GM18861 (cell line): ENCODE measurements around the gene IRF2.
A peak's percentile ranks its signal among the peaks of the same experiment; 100 is the strongest.

Experiments used
- ATAC-seq: cut with Tn5 transposase; IDR thresholded peaks from one replicate; pipeline ENCODE4 v1.9.1; 2021; ENCODE audit not compliant: unreplicated experiment

IRF2 gene

GRCh38 chr4:184371390-184371787 is 103.0 kb downstream of the IRF2 start:
- ATAC-seq = no peak

GRCh38 chr4:184370711-184371389 is 103.5 kb downstream of the IRF2 start:
- ATAC-seq = no peak

GRCh38 chr4:184369871-184370270 is 104.5 kb downstream of the IRF2 start:
- ATAC-seq = no peak

- ATAC-seq = no peak
Observed at GRCh38 chr4:184368731-184369130, 105.6 kb downstream of the IRF2 start.

- no peak for ATAC-seq
Observed at GRCh38 chr4:184368290-184368689, 106.1 kb downstream of the IRF2 start.

GRCh38 chr4:184364100-184364921 is 110.0 kb downstream of the IRF2 start:
- ATAC-seq = peak; percentile 92

- ATAC-seq = no peak
Observed at GRCh38 chr4:184363258-184363657, 111.1 kb downstream of the IRF2 start.

- ATAC-seq = no peak
Observed at GRCh38 chr4:184362396-184362795, 112.0 kb downstream of the IRF2 start.

GRCh38 chr4:184361443-184361842 is 112.9 kb downstream of the IRF2 start:
- ATAC-seq = no peak

GRCh38 chr4:184359888-184360287 is 114.5 kb downstream of the IRF2 start:
- ATAC-seq = no peak

- no peak for ATAC-seq
Observed at GRCh38 chr4:184358521-184359232, 115.7 kb downstream of the IRF2 start.

GRCh38 chr4:184357772-184358171 is 116.6 kb downstream of the IRF2 start:
- no peak for ATAC-seq

- ATAC-seq = no peak
Observed at GRCh38 chr4:184357165-184357564, 117.2 kb downstream of the IRF2 start.

- ATAC-seq = no peak
Observed at GRCh38 chr4:184356366-184356765, 118.0 kb downstream of the IRF2 start.

GRCh38 chr4:184355857-184356256 is 118.5 kb downstream of the IRF2 start:
- ATAC-seq = no peak

- peak; percentile 27 for ATAC-seq
Observed at GRCh38 chr4:184355111-184355604, 119.2 kb downstream of the IRF2 start.

- ATAC-seq = no peak
Observed at GRCh38 chr4:184352891-184353290, 121.5 kb downstream of the IRF2 start.

GRCh38 chr4:184351560-184352451 is 122.5 kb downstream of the IRF2 start:
- ATAC-seq = no peak

- no peak for ATAC-seq
Observed at GRCh38 chr4:184350964-184351363, 123.4 kb downstream of the IRF2 start.

- ATAC-seq = no peak
Observed at GRCh38 chr4:184350213-184350817, 124.0 kb downstream of the IRF2 start.
